IMR-90 (cell line): ENCODE results near the gene ZRANB3. TPM values are rescaled to one million over a fixed set of nuclear protein-coding genes. Genes with fewer than 3 reads are reported as not detected.

Experiments
- ATAC-seq: fragments of 200-7000 bp; cut with Tn5 transposase; 2 replicates; pipeline ENCODE4 v1.9.1; 2020; ENCODE audit warnings: low read depth, mild to moderate bottlenecking, moderate library complexity
- BruUV-seq: library from RNA; stranded (reverse); fragments of 400-500 nt; replicated peaks from 2 replicates; lab custom pipeline; 2021; lab: Mats Ljungman, UMichigan
- CTCF ChIA-PET: fragments of 300-600 bp; formaldehyde crosslinking; extraction: SDS; loops from one replicate; lab custom pipeline; 2021; ENCODE audit warnings: antibody characterized with exemption; lab: Yijun Ruan, JAX
- POLR2A ChIA-PET: fragments of 300-600 bp; sonication (Branson Sonifier 250); formaldehyde crosslinking; loops from one replicate; lab custom pipeline; 2022; ENCODE audit warnings: antibody characterized with exemption; ENCODE audit not compliant: unreplicated experiment; lab: Charles Lee
- DNase-seq: peaks from one replicate; pipeline ENCODE4 v3.0.0; 2013
- H2AFZ ChIP-seq: replicated peaks from 2 replicates; pipeline ENCODE3; 2013; ENCODE audit warnings: low read length, mild to moderate bottlenecking; ENCODE audit not compliant: poor library complexity
- H2AK5ac ChIP-seq: 2 replicates; pipeline ENCODE4 v1.6.1; 2013; ENCODE audit warnings: low read depth, low read length, inconsistent platforms
- H2AK9ac ChIP-seq: replicated peaks from 2 replicates; pipeline ENCODE3; 2013; ENCODE audit warnings: mild to moderate bottlenecking, low read depth, low read length, moderate library complexity; ENCODE audit not compliant: poor library complexity
- H2BK120ac ChIP-seq: 2 replicates; pipeline ENCODE4 v1.6.1; 2013; ENCODE audit warnings: low read depth, low read length, inconsistent platforms
- H2BK15ac ChIP-seq: 3 replicates; pipeline ENCODE4 v1.6.1; 2013; ENCODE audit warnings: low read depth, low read length, inconsistent platforms
- H2BK20ac ChIP-seq: 2 replicates; pipeline ENCODE4 v1.6.1; 2013; ENCODE audit warnings: low read depth, mild to moderate bottlenecking, inconsistent platforms, low read length, moderate library complexity
- H2BK5ac ChIP-seq: 2 replicates; pipeline ENCODE4 v1.6.1; 2013; ENCODE audit warnings: mild to moderate bottlenecking, low read depth, low read length, inconsistent platforms; ENCODE audit not compliant: poor library complexity, severe bottlenecking
- H3K14ac ChIP-seq: replicated peaks from 2 replicates; pipeline ENCODE4 v1.6.1; 2013; ENCODE audit warnings: low read depth, low read length, inconsistent platforms
- H3K18ac ChIP-seq: 2 replicates; pipeline ENCODE4 v1.6.1; 2013; ENCODE audit warnings: low read depth, low read length, control low read depth
- H3K23ac ChIP-seq: 2 replicates; pipeline ENCODE4 v1.6.1; 2013; ENCODE audit warnings: low read depth, low read length, inconsistent platforms
- H3K27ac ChIP-seq: 2 replicates; pipeline ENCODE4 v1.5.1; 2013; ENCODE audit warnings: mild to moderate bottlenecking, control low read depth, low read length; ENCODE audit not compliant: insufficient read depth
- H3K27me3 ChIP-seq: 2 replicates; pipeline ENCODE4 v1.6.1; 2013; ENCODE audit warnings: low read length; ENCODE audit not compliant: control insufficient read depth, insufficient read depth
- H3K36me3 ChIP-seq: 2 replicates; pipeline ENCODE4 v1.6.1; 2013; ENCODE audit warnings: low read length, mixed read lengths; ENCODE audit not compliant: control insufficient read depth, insufficient read depth
- H3K4ac ChIP-seq: 2 replicates; pipeline ENCODE4 v1.6.1; 2013; ENCODE audit warnings: low read depth, low read length, inconsistent platforms
- H3K4me1 ChIP-seq: 2 replicates; pipeline ENCODE4 v1.6.1; 2013; ENCODE audit warnings: low read length, mixed read lengths; ENCODE audit not compliant: control insufficient read depth, insufficient read depth
- H3K4me2 ChIP-seq: 2 replicates; pipeline ENCODE4 v1.6.1; 2013; ENCODE audit warnings: low read depth, mild to moderate bottlenecking, control low read depth, low read length, moderate library complexity
- H3K4me3 ChIP-seq: 2 replicates; pipeline ENCODE4 v1.5.1; 2013; ENCODE audit warnings: low read depth, mild to moderate bottlenecking, control low read depth, low read length, moderate library complexity; ENCODE audit not compliant: insufficient read depth
- H3K56ac ChIP-seq: 2 replicates; pipeline ENCODE4 v1.6.1; 2013; ENCODE audit warnings: low read length, inconsistent platforms; ENCODE audit not compliant: insufficient read depth; ENCODE audit errors: extremely low read depth
- H3K79me1 ChIP-seq, 2 experiments: 2 replicates each; pipeline ENCODE4 v1.6.1; 2013; ENCODE audit warnings: low read length in 2 of 2, inconsistent platforms in 1 of 2, low read depth in 1 of 2
- H3K9ac ChIP-seq: 2 replicates; pipeline ENCODE4 v1.6.1; 2013; ENCODE audit warnings: low read depth, low read length, control low read depth
- H3K9me1 ChIP-seq: 2 replicates; pipeline ENCODE4 v1.6.1; 2013; ENCODE audit warnings: low read length, inconsistent platforms; ENCODE audit not compliant: insufficient read depth
- H3K9me3 ChIP-seq: 2 replicates; pipeline ENCODE4 v1.6.1; 2013; ENCODE audit warnings: low read length; ENCODE audit not compliant: control insufficient read depth, insufficient read depth
- H4K20me1 ChIP-seq: 2 replicates; pipeline ENCODE4 v1.6.1; 2013; ENCODE audit warnings: low read length, inconsistent platforms; ENCODE audit not compliant: insufficient read depth
- H4K5ac ChIP-seq: 2 replicates; pipeline ENCODE4 v1.6.1; 2013; ENCODE audit warnings: mild to moderate bottlenecking, low read depth, low read length, control low read depth
- H4K8ac ChIP-seq, 2 experiments: 2 replicates each; pipeline ENCODE4 v1.6.1; 2013; ENCODE audit warnings: low read depth in 2 of 2, low read length in 2 of 2, control low read depth in 1 of 2, inconsistent platforms in 1 of 2
- H4K91ac ChIP-seq: 2 replicates; pipeline ENCODE4 v1.6.1; 2013; ENCODE audit warnings: low read depth, low read length, inconsistent platforms; ENCODE audit not compliant: insufficient read depth
- CEBPB ChIP-seq: IDR thresholded peaks from 2 replicates; pipeline ENCODE4 v1.6.1; 2012; ENCODE audit warnings: low read depth, low read length, improper control_type of control experiment
- FOS ChIP-seq: fragments of 150-350 bp; IDR thresholded peaks from 2 replicates; pipeline ENCODE4 v1.6.1; 2016; ENCODE audit warnings: low read depth, low read length
- MAFK ChIP-seq: IDR thresholded peaks from 2 replicates; pipeline ENCODE4 v1.6.1; 2012; ENCODE audit warnings: low read depth, low read length, improper control_type of control experiment
- MXI1 ChIP-seq: IDR thresholded peaks from 2 replicates; pipeline ENCODE4 v1.6.1; 2012; ENCODE audit warnings: low read depth, mild to moderate bottlenecking, low read length, moderate library complexity, borderline replicate concordance
- NFE2L2 ChIP-seq: fragments of 150-350 bp; IDR thresholded peaks from 2 replicates; pipeline ENCODE4 v1.6.1; 2016; ENCODE audit warnings: low read depth, mild to moderate bottlenecking, low read length
- POLR2A ChIP-seq: IDR thresholded peaks from 2 replicates; pipeline ENCODE4 v1.6.1; 2012; ENCODE audit warnings: mild to moderate bottlenecking, low read depth, low read length
- RAD21 ChIP-seq: IDR thresholded peaks from 2 replicates; pipeline ENCODE4 v1.6.1; 2012; ENCODE audit warnings: low read length, improper control_type of control experiment
- RFX5 ChIP-seq: IDR thresholded peaks from 2 replicates; pipeline ENCODE4 v1.8.0; 2012; ENCODE audit warnings: low read depth, mild to moderate bottlenecking, low read length, moderate library complexity
- USF2 ChIP-seq: fragments of 150-350 bp; IDR thresholded peaks from 2 replicates; pipeline ENCODE4 v1.6.1; 2017; ENCODE audit warnings: mild to moderate bottlenecking, antibody characterized with exemption, low read length, low read depth
- dilution Hi-C: fragments of 300-500 bp; cut with HindIII; formaldehyde crosslinking; loops from one replicate; pipeline ENCODE4 v1.14.3; 2018; ENCODE audit warnings: low sequenced_read_pairs; ENCODE audit not compliant: unreplicated experiment
- in situ Hi-C: fragments of 300-500 bp; cut with MboI; formaldehyde crosslinking; loops from 3 replicates; pipeline ENCODE4 v1.14.3; 2019; ENCODE audit warnings: low sequenced_read_pairs, inconsistent platforms, mixed read lengths
- intact Hi-C: fragments of 100-400 bp; cut with micrococcal nuclease; formaldehyde crosslinking; loops from 2 replicates; pipeline ENCODE4 v1.10.0; 2022
- polyA plus RNA-seq, 3 experiments: library from polyadenylated mRNA; depleted of rRNA; stranded (reverse); fragments of >200 nt; gene quantifications; 2 replicates each; pipeline ENCODE4 v1.2.3, GENCODE V29; 2012; ENCODE audit warnings: low replicate concordance in 1 of 3
- total RNA-seq: library from RNA; depleted of rRNA; stranded (reverse); fragments of >200 nt; gene quantifications from 2 replicates; pipeline ENCODE4 v1.2.3, GENCODE V29; 2012

ZRANB3 gene
- total and polyA plus RNA-seq, 2 of the 4 experiments (the other 2 are of a cell fraction): 3.4 to 9.3 TPM

- H4K20me1 ChIP-seq: no peaks in the 10 kb centered on the region
- H4K8ac ChIP-seq: no peak overlapping the region
- TF ChIP-seq RAD21 (no peak), MXI1 (no peak), NFE2L2 (no peak), FOS (no peak), USF2 (no peak), MAFK (no peak), POLR2A (no peak), RFX5 (no peak), CEBPB (no peak)
- intact Hi-C loops: no loop called here
- no peak for ATAC-seq
- H2BK120ac ChIP-seq: no peak overlapping the region
- H2AK5ac ChIP-seq: no peak overlapping the region
- dilution Hi-C loops: no loop called here
- no peak overlapping the region for H2BK20ac ChIP-seq
- no peak overlapping the region for H3K23ac ChIP-seq
- H2AFZ ChIP-seq: no peak overlapping the region
- CTCF ChIA-PET: interaction anchor here (0.6 kb wide), 1 partner anchor 1051 kb away, joined by 4 read pairs; no protein-coding TSS in a partner anchor
- H3K4me1 ChIP-seq: no peaks in the 10 kb centered on the region
- POLR2A ChIA-PET: no interaction called here
- no peak overlapping the region for H4K91ac ChIP-seq
- no peak overlapping the region for H3K56ac ChIP-seq
- in situ Hi-C loops: no loop called here
- no peak overlapping the region for H4K5ac ChIP-seq
- no peaks in the 10 kb centered on the region for H3K9me3 ChIP-seq
- no peak overlapping the region for H3K9ac ChIP-seq
- H3K9me1 ChIP-seq: no peaks in the 10 kb centered on the region
- no peaks in the 10 kb centered on the region for H3K79me1 ChIP-seq
- H2AK9ac ChIP-seq: no peak overlapping the region
- no TSS peak for BruUV-seq
- DNase-seq: no peak
- H3K4me3 ChIP-seq: no peak overlapping the region
- no peak overlapping the region for H2BK5ac ChIP-seq
- no peak overlapping the region for H3K4ac ChIP-seq
- no peak overlapping the region for H2BK15ac ChIP-seq
- no peaks in the 10 kb centered on the region for H3K27me3 ChIP-seq
- no peak overlapping the region for H3K14ac ChIP-seq
- no peaks in the 10 kb centered on the region for H3K36me3 ChIP-seq
- H3K4me2 ChIP-seq: no peak overlapping the region
- no peak overlapping the region for H3K27ac ChIP-seq
- no peak overlapping the region for H3K18ac ChIP-seq
Measured at GRCh38 chr2:135279209-135279608, 251.8 kb downstream of the ZRANB3 start.
